RKO (cell line): ENCODE data around the gene TARBP1.
"Not testable (repeated sequence)": the region's sequence is repeated elsewhere in the genome, so short reads cannot be mapped to it uniquely, and the experiment has no call there.

ENCODE experiments used
- DNase-seq: peaks from one replicate; pipeline ENCODE4 v3.0.0-alpha.2; 2016; ENCODE audit warnings: low spot score

Gene TARBP1

GRCh38 chr1:234507089-234507488 lies 28.1 kb upstream of the TARBP1 start:
- DNase-seq, result no peak

- no peak for DNase-seq
Measured at GRCh38 chr1:234505769-234506102, 26.8 kb upstream of the TARBP1 start.

- DNase-seq, result no peak
Measured at GRCh38 chr1:234504969-234505768, 26.2 kb upstream of the TARBP1 start.

DNA sequence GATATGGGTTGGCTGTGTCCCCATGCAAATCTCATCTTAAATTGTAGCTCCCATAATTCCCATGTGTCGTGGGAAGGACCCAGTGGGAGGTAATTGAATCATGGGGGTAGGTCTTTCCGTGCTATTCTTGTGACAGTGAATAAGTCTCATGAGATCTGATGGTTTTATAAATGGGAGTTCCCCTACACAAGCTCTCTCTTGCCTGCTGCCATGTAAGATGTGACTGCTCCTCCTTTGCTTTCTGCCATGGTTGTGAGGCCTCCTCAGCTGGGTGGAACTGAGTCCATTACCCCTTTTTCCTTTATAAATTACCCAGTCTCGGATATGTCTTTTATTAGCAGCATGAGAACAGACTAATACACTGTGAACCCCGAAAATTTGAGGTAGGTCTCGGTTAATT lies 25.3 kb upstream of the TARBP1 start:
- DNase-seq, result not testable (repeated sequence)

GRCh38 chr1:234503193-234504050 lies 24.4 kb upstream of the TARBP1 start:
- DNase-seq, result no peak

DNA sequence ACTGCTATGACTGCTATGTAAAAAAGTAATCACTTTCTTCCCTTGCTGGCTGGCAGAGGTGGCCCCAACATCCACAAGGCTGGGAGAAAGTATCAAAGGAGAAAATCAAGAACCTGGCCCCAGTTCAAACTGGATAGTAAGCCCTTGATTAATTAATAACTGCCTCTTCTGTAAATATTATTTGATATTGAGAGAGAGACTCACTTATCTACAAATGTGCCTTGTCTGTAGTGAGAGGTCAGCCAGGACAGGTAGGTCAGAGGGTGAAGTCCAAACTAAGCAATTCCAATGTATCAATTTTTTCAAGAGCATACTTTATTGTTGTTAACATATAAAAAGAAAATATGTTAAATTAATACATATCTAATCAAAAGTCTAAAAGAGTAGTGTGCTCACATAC lies 23.8 kb upstream of the TARBP1 start:
- no peak for DNase-seq

- peak; percentile 33 for DNase-seq
Measured at GRCh38 chr1:234500269-234500668, 21.3 kb upstream of the TARBP1 start.

- DNase-seq, result no peak
Measured at GRCh38 chr1:234499943-234500245, 20.9 kb upstream of the TARBP1 start.

GRCh38 chr1:234499119-234499942 lies 20.4 kb upstream of the TARBP1 start:
- peak; percentile 71 for DNase-seq

DNA sequence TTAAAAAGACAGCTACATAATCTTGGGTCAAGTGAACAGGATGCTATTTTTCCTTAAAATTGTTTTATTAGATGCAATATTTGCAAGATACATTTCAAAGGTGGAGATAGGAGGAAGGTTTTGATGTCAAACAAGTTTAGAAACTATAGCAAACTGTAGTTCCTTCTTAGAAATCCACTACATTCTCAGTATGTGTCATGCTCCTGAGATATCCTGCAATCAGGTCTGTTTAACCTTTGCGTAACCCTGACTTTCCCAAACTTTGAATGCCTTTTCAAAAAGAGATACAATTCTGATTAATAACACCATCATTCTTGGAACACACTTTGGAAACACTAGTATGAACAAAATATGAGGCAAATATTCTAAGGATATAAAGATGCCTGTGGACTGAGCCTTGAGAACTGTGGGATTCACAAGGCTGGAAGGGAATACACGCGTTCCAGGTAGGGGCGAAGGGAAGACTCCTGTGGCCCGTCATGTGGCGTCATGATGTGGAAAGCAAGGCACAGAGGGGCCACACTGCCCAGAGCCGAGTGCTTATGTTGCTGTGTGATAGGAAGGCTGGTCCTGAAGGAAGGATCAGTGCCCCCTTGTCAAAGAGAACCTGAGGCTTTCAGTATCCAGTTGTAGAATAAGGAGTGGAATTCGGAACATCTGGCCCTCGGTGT lies 19.6 kb upstream of the TARBP1 start:
- no peak for DNase-seq

- DNase-seq, result no peak
Measured at GRCh38 chr1:234497589-234497988, 18.6 kb upstream of the TARBP1 start.

GRCh38 chr1:234495231-234495990 lies 16.4 kb upstream of the TARBP1 start:
- DNase-seq, result peak; percentile 41

GRCh38 chr1:234494049-234494448 lies 15.1 kb upstream of the TARBP1 start:
- DNase-seq, result no peak

DNA sequence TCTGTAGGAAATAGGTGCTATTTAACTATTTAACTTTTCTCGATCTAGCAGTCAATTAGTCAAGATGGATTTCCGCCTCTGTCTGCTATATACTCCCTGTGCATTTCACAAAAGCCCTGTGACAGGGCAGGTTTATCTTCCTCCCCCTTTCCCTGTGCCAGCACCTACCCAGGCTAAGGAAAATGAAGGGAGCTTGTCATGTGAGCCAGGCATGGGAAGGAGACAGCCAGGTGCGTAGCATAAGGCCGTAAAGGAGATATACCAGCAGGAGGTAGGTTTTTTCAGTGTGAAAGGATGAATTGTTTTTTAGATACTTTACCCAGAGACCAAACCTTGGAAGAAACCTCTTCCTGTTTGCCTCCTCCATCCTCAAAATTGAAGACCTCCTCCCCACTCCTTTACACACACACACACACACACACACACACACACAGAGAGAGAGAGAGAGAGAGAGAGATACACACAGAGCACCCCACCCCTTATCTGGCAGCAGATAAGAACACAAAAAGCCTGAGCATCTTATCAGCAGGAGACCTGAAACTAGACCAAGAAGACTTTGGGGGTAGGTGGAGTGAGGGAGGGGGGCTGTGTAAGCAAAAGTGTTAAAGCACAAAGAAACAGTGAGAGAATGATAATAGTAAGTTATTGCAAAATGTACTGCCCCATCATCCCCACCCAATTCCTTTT lies 12.0 kb upstream of the TARBP1 start:
- no peak for DNase-seq

- no peak for DNase-seq
Measured at GRCh38 chr1:234489698-234490077, 10.7 kb upstream of the TARBP1 start.

- DNase-seq, result no peak
Measured at GRCh38 chr1:234489007-234489697, 10.2 kb upstream of the TARBP1 start.

DNA sequence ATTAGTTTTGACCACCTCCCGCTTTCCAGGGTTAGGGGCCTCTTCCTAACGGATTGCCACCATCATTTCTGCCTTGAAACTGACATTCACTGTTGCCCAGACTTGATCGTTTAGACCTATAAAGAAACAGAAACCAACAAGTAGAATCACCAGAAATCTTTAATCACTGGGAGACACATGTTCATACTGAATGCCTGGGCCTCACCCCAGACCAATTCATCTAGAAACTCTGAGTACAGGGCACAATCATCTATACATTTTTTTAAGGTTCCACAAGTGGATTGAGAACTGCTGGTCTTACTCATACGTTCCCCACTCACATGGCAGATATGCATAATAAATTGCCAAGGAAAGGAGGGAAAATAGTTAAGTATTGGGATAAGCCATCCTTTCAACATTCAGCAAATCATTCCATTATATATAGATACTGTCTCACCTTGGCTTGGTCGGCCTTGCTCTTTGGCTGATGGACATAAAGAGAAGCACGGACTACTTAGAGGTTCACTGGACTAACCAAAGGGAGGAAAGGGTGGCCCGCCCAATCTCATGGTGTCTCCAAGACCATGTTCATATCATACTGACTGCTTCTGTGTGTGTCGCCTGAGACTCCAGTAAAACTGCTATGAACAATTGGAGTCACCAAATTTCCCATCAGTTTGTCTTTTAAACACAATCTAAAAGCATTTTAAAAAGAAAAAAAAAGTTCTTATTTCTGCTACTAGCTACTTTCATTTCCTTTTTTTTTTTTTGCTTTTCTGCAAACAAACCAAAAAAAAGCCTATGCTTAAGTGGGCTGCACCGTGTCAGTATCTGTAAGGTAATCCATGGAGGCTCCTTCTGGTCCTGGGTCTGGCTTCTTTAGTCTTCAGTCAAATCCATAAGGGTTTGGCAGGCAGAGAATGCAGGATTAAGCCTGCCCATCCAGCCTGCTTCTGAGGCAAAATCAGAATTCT lies 9.4 kb upstream of the TARBP1 start:
- no peak for DNase-seq

DNA sequence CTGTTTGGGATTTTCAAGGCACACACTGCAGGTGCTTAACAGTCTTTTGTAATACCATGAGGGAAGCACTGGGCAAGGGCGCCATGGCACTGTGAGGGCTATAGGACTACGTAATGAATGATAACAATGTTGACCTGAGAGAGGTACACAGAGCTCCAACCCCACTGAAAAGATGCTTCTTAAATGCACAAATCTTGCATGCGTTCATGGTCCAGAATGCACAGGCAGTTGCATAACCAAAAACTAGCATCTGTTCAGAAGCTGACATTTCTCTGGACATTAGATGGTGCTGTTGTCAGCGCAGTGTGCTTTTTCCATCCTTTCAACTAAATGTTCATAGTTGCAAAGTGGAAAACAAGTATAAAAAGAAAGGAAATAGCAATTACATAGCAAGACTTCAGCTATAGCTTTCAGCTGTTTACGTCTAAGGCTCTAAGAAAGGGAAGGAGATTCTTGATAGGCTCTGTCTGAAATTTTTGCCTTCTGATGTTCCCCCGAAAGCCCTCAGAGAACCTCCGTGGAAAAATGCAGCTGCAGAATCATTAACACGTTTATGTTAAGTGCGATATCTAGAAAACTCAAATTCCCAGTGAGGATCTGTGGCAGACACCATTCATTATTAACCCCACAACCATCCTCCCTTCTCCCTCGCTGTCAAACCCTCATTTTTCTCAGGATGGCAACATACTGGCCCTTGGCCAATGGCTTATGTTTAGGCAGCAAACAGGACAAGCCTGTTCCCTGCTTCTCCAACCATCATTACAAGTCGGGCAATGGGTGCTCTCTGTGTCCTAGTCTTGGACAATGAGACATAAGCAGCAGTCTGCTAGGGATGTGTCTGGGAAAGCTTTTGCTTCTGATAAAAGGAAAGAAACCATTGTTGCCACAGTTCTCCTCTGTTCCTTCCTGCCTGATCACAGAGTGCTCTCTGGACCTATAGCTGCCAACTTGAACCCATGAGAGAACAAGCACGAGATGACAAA lies 8.2 kb upstream of the TARBP1 start:
- peak; percentile 62 for DNase-seq
